PC-9 (cell line): Measurements from ENCODE around the gene DEAF1. TPM values are rescaled to one million over a fixed set of nuclear protein-coding genes. Genes with fewer than 3 reads are reported as not detected.

Experiments
- BruUV-seq: library from RNA; stranded (reverse); fragments of 400-500 nt; replicated peaks from 2 replicates; lab custom pipeline; 2021; lab: Mats Ljungman, UMichigan
- CTCF ChIA-PET: fragments of 300-600 bp; sonication (Branson Sonifier 250); formaldehyde crosslinking; loops from one replicate; lab custom pipeline; 2022; ENCODE audit warnings: antibody characterized with exemption; lab: Charles Lee
- POLR2A ChIA-PET: fragments of 300-600 bp; sonication (Branson Sonifier 250); formaldehyde crosslinking; loops from one replicate; lab custom pipeline; 2022; ENCODE audit warnings: antibody characterized with exemption; ENCODE audit not compliant: unreplicated experiment; lab: Charles Lee
- DNase-seq, 2 experiments: peaks; one replicate each; pipeline versions ENCODE4 v3.0.0 to v3.0.0-alpha.2; 2015 to 2022; ENCODE audit warnings: mixed read lengths in 1 of 2
- H2AFZ ChIP-seq: fragments of 200-600 bp; sonication (generic); 2 replicates; pipeline ENCODE4 v1.8.1; 2017; ENCODE audit warnings: antibody characterized with exemption
- H3F3A ChIP-seq: fragments of 200-600 bp; sonication (generic); 2 replicates; pipeline ENCODE4 v1.8.1; 2017; ENCODE audit warnings: antibody characterized with exemption, mild to moderate bottlenecking, low read depth; ENCODE audit not compliant: insufficient read depth
- H3K27ac ChIP-seq: fragments of 200-600 bp; sonication (generic); 2 replicates; pipeline ENCODE4 v1.6.1; 2016; ENCODE audit warnings: mixed run types
- H3K27me3 ChIP-seq: fragments of 200-600 bp; sonication (generic); 2 replicates; pipeline ENCODE4 v1.6.1; 2016; ENCODE audit warnings: low read depth, mixed run types; ENCODE audit not compliant: insufficient read depth
- H3K36me3 ChIP-seq: fragments of 200-600 bp; sonication (generic); 2 replicates; pipeline ENCODE4 v1.6.1; 2016; ENCODE audit warnings: low read depth, mixed run types
- H3K4me1 ChIP-seq: fragments of 200-600 bp; sonication (generic); replicated peaks from 2 replicates; pipeline ENCODE4 v1.6.1; 2016; ENCODE audit warnings: mixed run types; ENCODE audit not compliant: insufficient read depth
- H3K4me2 ChIP-seq: fragments of 200-600 bp; sonication (generic); 2 replicates; pipeline ENCODE4 v1.6.1; 2017; ENCODE audit warnings: mixed run types
- H3K4me3 ChIP-seq: fragments of 200-600 bp; sonication (generic); 2 replicates; pipeline ENCODE4 v1.6.1; 2016; ENCODE audit warnings: mixed run types
- H3K79me2 ChIP-seq: fragments of 200-600 bp; sonication (generic); 2 replicates; pipeline ENCODE4 v1.6.1; 2017; ENCODE audit warnings: low read depth, mixed run types
- H3K9me2 ChIP-seq: fragments of 200-600 bp; sonication (generic); 2 replicates; pipeline ENCODE4 v1.8.1; 2017; ENCODE audit warnings: mild to moderate bottlenecking; ENCODE audit not compliant: insufficient read depth
- H3K9me3 ChIP-seq: fragments of 200-600 bp; sonication (generic); 2 replicates; pipeline ENCODE4 v1.8.1; 2016; ENCODE audit warnings: low read depth; ENCODE audit not compliant: insufficient read depth
- H4K20me1 ChIP-seq: fragments of 200-600 bp; sonication (generic); 2 replicates; pipeline ENCODE4 v1.8.1; 2017; ENCODE audit not compliant: insufficient read depth
- CTCF ChIP-seq: fragments of 200-600 bp; sonication (generic); conservative IDR thresholded peaks from 2 replicates; pipeline ENCODE4 v1.6.1; 2017; ENCODE audit warnings: mixed run types, antibody characterized with exemption, mild to moderate bottlenecking, moderate library complexity
- EZH2 ChIP-seq: fragments of 200-600 bp; sonication (generic); IDR thresholded peaks from 2 replicates; pipeline ENCODE4 v1.8.0; 2017; ENCODE audit warnings: antibody characterized with exemption, low read depth
- intact Hi-C: fragments of 100-400 bp; cut with micrococcal nuclease; formaldehyde crosslinking; loops from one replicate; pipeline ENCODE4 v1.10.0; 2022; ENCODE audit not compliant: unreplicated experiment
- total RNA-seq: library from RNA; stranded (reverse); gene quantifications from 2 replicates; pipeline ENCODE4 v1.2.3, GENCODE V29; 2021

The DEAF1 gene
- total RNA-seq, 1 experiment from 2014 or later, result 36.9 TPM

GRCh38 chr11:620201-620600, 74.8 kb downstream of the DEAF1 start:
- no peaks in the 10 kb centered on the region for H3K36me3 ChIP-seq
- peaks cover 4% of the 10 kb centered on the region; the same call in 1 of the 2 replicates for H3F3A ChIP-seq
- no peak for DNase-seq
- H3K27ac ChIP-seq, result no peak overlapping the region
- H3K4me2 ChIP-seq, result no peak overlapping the region
- no peaks in the 10 kb centered on the region for H3K9me3 ChIP-seq
- H3K4me1 ChIP-seq, result no peaks in the 10 kb centered on the region
- no peak for TF ChIP-seq EZH2
- no peak for TF ChIP-seq CTCF
- no peaks in the 10 kb centered on the region for H3K79me2 ChIP-seq
- ChIA-PET CTCF (no interaction called here), POLR2A (no interaction called here)
- no peak overlapping the region for H3K4me3 ChIP-seq
- H3K27me3 ChIP-seq, result no peaks in the 10 kb centered on the region
- H2AFZ ChIP-seq, result no peak overlapping the region
- BruUV-seq, result no TSS peak
- no peaks in the 10 kb centered on the region for H4K20me1 ChIP-seq
- intact Hi-C loops, result loop anchor here (1.0 kb wide), 1 partner anchor 8 kb away; no protein-coding TSS in a partner anchor
- no peaks in the 10 kb centered on the region for H3K9me2 ChIP-seq

GRCh38 chr11:619628-620050, 75.4 kb downstream of the DEAF1 start:
- H3K4me2 ChIP-seq, result no peak overlapping the region
- no peak for DNase-seq
- TF ChIP-seq EZH2 (no peak), CTCF (no peak)
- no peaks in the 10 kb centered on the region for H3K4me1 ChIP-seq
- H3K9me3 ChIP-seq, result no peaks in the 10 kb centered on the region
- no peaks in the 10 kb centered on the region for H3K79me2 ChIP-seq
- H3K9me2 ChIP-seq, result no peaks in the 10 kb centered on the region
- POLR2A ChIA-PET, result no interaction called here
- no peaks in the 10 kb centered on the region for H3K27me3 ChIP-seq
- CTCF ChIA-PET, result no interaction called here
- no peaks in the 10 kb centered on the region for H4K20me1 ChIP-seq
- no TSS peak for BruUV-seq
- peaks cover 4% of the 10 kb centered on the region; the same call in 1 of the 2 replicates for H3F3A ChIP-seq
- H3K27ac ChIP-seq, result no peak overlapping the region
- no peak overlapping the region for H2AFZ ChIP-seq
- intact Hi-C loops, result loop anchor here (1.0 kb wide), 1 partner anchor 7 kb away; no protein-coding TSS in a partner anchor
- no peaks in the 10 kb centered on the region for H3K36me3 ChIP-seq
- no peak overlapping the region for H3K4me3 ChIP-seq

- no peak for DNase-seq
- no peaks in the 10 kb centered on the region for H3K79me2 ChIP-seq
- no peak overlapping the region for H2AFZ ChIP-seq
- no peak overlapping the region for H3K27ac ChIP-seq
- H4K20me1 ChIP-seq, result no peaks in the 10 kb centered on the region
- H3K4me2 ChIP-seq, result no peak overlapping the region
- no peaks in the 10 kb centered on the region for H3K9me2 ChIP-seq
- no peaks in the 10 kb centered on the region for H3K27me3 ChIP-seq
- TF ChIP-seq CTCF, result no peak
- no peak for TF ChIP-seq EZH2
- CTCF ChIA-PET, result no interaction called here
- H3K36me3 ChIP-seq, result no peaks in the 10 kb centered on the region
- no peaks in the 10 kb centered on the region for H3K9me3 ChIP-seq
- POLR2A ChIA-PET, result no interaction called here
- intact Hi-C loops, result no loop called here
- no peaks in the 10 kb centered on the region for H3K4me1 ChIP-seq
- no peak overlapping the region for H3K4me3 ChIP-seq
- H3F3A ChIP-seq, result peaks cover 4% of the 10 kb centered on the region; the same call in 1 of the 2 replicates
- no TSS peak for BruUV-seq
Observed at GRCh38 chr11:618856-619627, 76.0 kb downstream of the DEAF1 start.
